Measurements from ENCODE around the gene ADAMTSL1. TPM values are rescaled to one million over a fixed set of nuclear protein-coding genes. Genes with fewer than 3 reads are reported as not detected.

The ADAMTSL1 gene
- total and polyA plus RNA-seq, 2 of the 8 experiments (the other 6 are each of a cell fraction or from before 2014, with no cell fraction given) = 0.84 to 1.1 TPM

- Histone ChIP-seq H2BK5ac (ENCODE audit: low read depth, low read length) (no peak overlapping the region), H3K27me3 (replicated peaks in 1 of 4; ENCODE audit: control insufficient read depth in 3 of 4, extremely low read depth in 1 of 4, insufficient read depth in 3 of 4, low read length in 3 of 4) (no peaks in the 10 kb centered on the region), H3K23ac (ENCODE audit: insufficient read length) (no peak overlapping the region), H2AK5ac (ENCODE audit: low read depth, low read length) (no peak overlapping the region), H3K27ac (ENCODE audit: low read depth, low read length) (no peak overlapping the region), H2BK12ac (ENCODE audit: low read depth, low read length) (no peak overlapping the region), H3K56ac (replicated peaks; ENCODE audit: insufficient read length, low read depth, low read length) (no peak overlapping the region), H3K79me1 (ENCODE audit: low read depth, low read length) (no peaks in the 10 kb centered on the region), H3K9me3 (ENCODE audit: insufficient read depth in 2 of 2, low read depth in 1 of 2, low read length in 1 of 2) (no peaks in the 10 kb centered on the region), H4K8ac (ENCODE audit: extremely low read depth, insufficient read depth, low read length) (no peak overlapping the region), H3K4me2 (ENCODE audit: insufficient read depth in 1 of 2, low read depth in 2 of 2, low read length in 2 of 2) (no peak overlapping the region), H3K23me2 (ENCODE audit: low read depth, low read length) (no peaks in the 10 kb centered on the region), H3K79me2 (ENCODE audit: control insufficient read depth in 1 of 2, insufficient read depth in 2 of 2, low read length in 2 of 2) (no peaks in the 10 kb centered on the region), H3K18ac (ENCODE audit: extremely low read depth, low read length) (no peak overlapping the region), H3K4me1 (replicated peaks in 1 of 4; ENCODE audit: control insufficient read depth in 3 of 4, insufficient read depth in 4 of 4, low read length in 3 of 4) (no peaks in the 10 kb centered on the region), H2AFZ (ENCODE audit: low read length) (no peak overlapping the region), H4K5ac (ENCODE audit: insufficient read length, low read depth, low read length) (no peak overlapping the region), H2BK20ac (ENCODE audit: low read length) (no peak overlapping the region), H3K4ac (replicated peaks; ENCODE audit: insufficient read length, low read depth, low read length) (no peak overlapping the region), H3K14ac (ENCODE audit: insufficient read length) (no peak overlapping the region), H3K9ac (replicated peaks in 1 of 4; ENCODE audit: extremely low read depth in 1 of 4, low read depth in 3 of 4, low read length in 3 of 4) (no peak overlapping the region), H3K4me3 (ENCODE audit: extremely low read depth in 1 of 4, insufficient read depth in 2 of 4, low read depth in 3 of 4, low read length in 4 of 4) (no peak overlapping the region), H4K20me1 (replicated peaks in 1 of 2; ENCODE audit: control insufficient read depth in 1 of 2, insufficient read depth in 2 of 2, low read length in 2 of 2) (no peaks in the 10 kb centered on the region), H2BK120ac (replicated peaks; ENCODE audit: low read depth, low read length) (no peak overlapping the region), H4K91ac (replicated peaks; ENCODE audit: insufficient read length, low read length) (no peak overlapping the region), H2BK15ac (ENCODE audit: low read length) (no peak overlapping the region), H3K36me3 (ENCODE audit: control insufficient read depth in 2 of 4, insufficient read depth in 4 of 4, low read length in 3 of 4) (no peaks in the 10 kb centered on the region)
- no peak for TF ChIP-seq TAF7 (optimal IDR thresholded peaks at IDR 0.05; ENCODE audit: borderline replicate concordance, low read depth, low read length)
- no peak for DNase-seq (ENCODE audit: low read depth in 1 of 2, low spot score in 2 of 2)
- FAIRE-seq = no peak
- 90% methylated on average over 3 of the region's 3 CpGs; no CpG with 5 or more reads in 1 of the 2 experiments for WGBS, 2 experiments (ENCODE audit: extremely low coverage in 1 of 2, insufficient coverage in 1 of 2, insufficient read length in 1 of 2, insufficient replicate concordance in 2 of 2, low coverage in 1 of 2, low lambda C conversion rate in 2 of 2, missing lambda C conversion rate in 1 of 2)
- ChIA-PET POLR2A (ENCODE audit: partially characterized antibody) (no interaction called here), CTCF (ENCODE audit: partially characterized antibody) (interaction anchor here (0.9 to 1.1 kb wide), 2 partner anchors 9 to 14 kb away, joined by 3 to 5 read pairs; no protein-coding TSS in a partner anchor)
These were observed 254.7 kb downstream of the ADAMTSL1 start for GRCh38 chr9:18728642-18729041.

Data from H1 (cell line).